GM23338 (cell line): Measurements from ENCODE around the gene TTC16. TPM values are rescaled to one million over a fixed set of nuclear protein-coding genes. Genes with fewer than 3 reads are reported as not detected.

ENCODE experiments used
- ATAC-seq: fragments of 200-7000 bp; cut with Tn5 transposase; 3 replicates; pipeline ENCODE4 v1.9.1; 2020
- DNase-seq: peaks from one replicate; pipeline ENCODE4 v3.0.0-alpha.2; 2015; ENCODE audit warnings: low spot score
- H2AFZ ChIP-seq: fragments of 200-600 bp; sonication (generic); 2 replicates; pipeline ENCODE4 v1.8.0; 2016; ENCODE audit warnings: antibody characterized with exemption, mild to moderate bottlenecking, moderate library complexity
- H3F3A ChIP-seq: fragments of 200-600 bp; sonication (generic); replicated peaks from 2 replicates; pipeline ENCODE4 v1.8.0; 2017; ENCODE audit warnings: antibody characterized with exemption, mixed run types, low read depth
- H3K27ac ChIP-seq: fragments of 200-600 bp; sonication (generic); 2 replicates; pipeline ENCODE4 v1.6.1; 2016; ENCODE audit warnings: low read depth
- H3K27me3 ChIP-seq: fragments of 200-600 bp; sonication (generic); 2 replicates; pipeline ENCODE4 v1.8.0; 2016; ENCODE audit warnings: mild to moderate bottlenecking, mixed run types, moderate library complexity; ENCODE audit not compliant: insufficient read depth
- H3K36me3 ChIP-seq: fragments of 200-600 bp; sonication (generic); 2 replicates; pipeline ENCODE4 v1.8.0; 2016; ENCODE audit warnings: mild to moderate bottlenecking; ENCODE audit not compliant: insufficient read depth
- H3K4me1 ChIP-seq: fragments of 200-600 bp; sonication (generic); 2 replicates; pipeline ENCODE4 v1.8.0; 2016; ENCODE audit warnings: mild to moderate bottlenecking, moderate library complexity; ENCODE audit not compliant: insufficient read depth
- H3K4me2 ChIP-seq: fragments of 200-600 bp; sonication (generic); 2 replicates; pipeline ENCODE4 v1.7.1; 2017; ENCODE audit warnings: mixed run types
- H3K4me3 ChIP-seq: fragments of 200-600 bp; sonication (generic); 2 replicates; pipeline ENCODE4 v1.6.1; 2016; ENCODE audit warnings: mixed run types
- H3K79me2 ChIP-seq: fragments of 200-600 bp; sonication (generic); replicated peaks from 2 replicates; pipeline ENCODE4 v1.8.0; 2017; ENCODE audit warnings: mild to moderate bottlenecking; ENCODE audit not compliant: insufficient read depth
- H3K9me2 ChIP-seq: fragments of 200-600 bp; sonication (generic); 2 replicates; pipeline ENCODE4 v1.8.0; 2017; ENCODE audit not compliant: insufficient read depth
- H4K20me1 ChIP-seq: fragments of 200-600 bp; sonication (generic); replicated peaks from 2 replicates; pipeline ENCODE4 v1.8.0; 2017; ENCODE audit warnings: mild to moderate bottlenecking; ENCODE audit not compliant: insufficient read depth
- H3K27ac Mint-ChIP-seq: 2 replicates; pipeline ENCODE4 v1.8.0; 2020; ENCODE audit warnings: inconsistent platforms, mild to moderate bottlenecking, moderate library complexity, mixed read lengths
- H3K27me3 Mint-ChIP-seq: 3 replicates; pipeline ENCODE4 v1.8.0; 2022; ENCODE audit warnings: low read depth, mild to moderate bottlenecking, moderate library complexity, mixed read lengths, inconsistent platforms; ENCODE audit not compliant: insufficient read depth, poor library complexity
- H3K36me3 Mint-ChIP-seq: 3 replicates; pipeline ENCODE4 v1.8.0; 2021; ENCODE audit warnings: low read depth, mild to moderate bottlenecking, inconsistent platforms, moderate library complexity, mixed read lengths
- H3K4me1 Mint-ChIP-seq: 3 replicates; pipeline ENCODE4 v1.8.0; 2020; ENCODE audit warnings: mild to moderate bottlenecking, inconsistent platforms, mixed read lengths
- H3K4me3 Mint-ChIP-seq: 3 replicates; pipeline ENCODE4 v1.8.0; 2021; ENCODE audit warnings: moderate library complexity, mild to moderate bottlenecking, inconsistent platforms, mixed read lengths
- H3K9me3 Mint-ChIP-seq: 3 replicates; pipeline ENCODE4 v1.8.0; 2020; ENCODE audit warnings: moderate library complexity, mild to moderate bottlenecking, inconsistent platforms, mixed read lengths
- CREB1 ChIP-seq: fragments of 250-450 bp; sonication (Bioruptor Pico); IDR thresholded peaks from 2 replicates; pipeline ENCODE4 v1.5.0; 2020; ENCODE audit warnings: low read depth, mild to moderate bottlenecking, moderate library complexity
- CTCF ChIP-seq, 2 experiments: fragments of 200-600 bp in 1 of 2; sonication (generic) in 1 of 2; conservative IDR thresholded peaks; 2 replicates each; pipeline versions ENCODE4 v1.5.1 to v1.6.1; 2016 to 2017; ENCODE audit warnings: antibody characterized with exemption in 2 of 2, low read depth in 2 of 2, mild to moderate bottlenecking in 2 of 2, moderate library complexity in 1 of 2
- ETS1 ChIP-seq: IDR thresholded peaks from 2 replicates; pipeline ENCODE4 v1.6.1; 2016; ENCODE audit warnings: antibody characterized with exemption
- EZH2 ChIP-seq: fragments of 200-600 bp; sonication (generic); IDR thresholded peaks from one replicate; pipeline ENCODE4 v1.8.0; 2017; ENCODE audit warnings: antibody characterized with exemption, mild to moderate bottlenecking, low read depth; ENCODE audit not compliant: unreplicated experiment
- JUNB ChIP-seq: IDR thresholded peaks from one replicate; pipeline ENCODE4 v1.6.1; 2016; ENCODE audit warnings: antibody characterized with exemption; ENCODE audit not compliant: unreplicated experiment
- NANOG ChIP-seq: IDR thresholded peaks from 2 replicates; pipeline ENCODE4 v1.6.1; 2016; ENCODE audit warnings: antibody characterized with exemption, borderline replicate concordance
- POLR2AphosphoS5 ChIP-seq: IDR thresholded peaks from 2 replicates; pipeline ENCODE4 v1.6.1; 2016; ENCODE audit warnings: antibody characterized with exemption, low read depth
- REST ChIP-seq: IDR thresholded peaks from one replicate; pipeline ENCODE4 v1.6.1; 2018; ENCODE audit warnings: antibody characterized with exemption; ENCODE audit not compliant: unreplicated experiment
- STAT1 ChIP-seq: IDR thresholded peaks from one replicate; pipeline ENCODE4 v1.6.1; 2016; ENCODE audit warnings: antibody characterized with exemption; ENCODE audit not compliant: unreplicated experiment
- ZNF331 ChIP-seq: fragments of 250-450 bp; sonication (Bioruptor Pico); IDR thresholded peaks from 2 replicates; pipeline ENCODE4 v1.5.0; 2020; ENCODE audit warnings: low read depth, mild to moderate bottlenecking, moderate library complexity
- ZNF462 ChIP-seq: fragments of 250-450 bp; sonication (Bioruptor Pico); IDR thresholded peaks from 2 replicates; pipeline ENCODE4 v1.5.0; 2020; ENCODE audit warnings: mild to moderate bottlenecking, moderate library complexity
- polyA plus RNA-seq: library from polyadenylated mRNA; unstranded; fragments of >200 nt; fragmentation: Nextera tagmentation; extraction: Ambion mirVana; gene quantifications from 2 replicates; pipeline ENCODE4 v1.2.1, GENCODE V29; 2016
- total RNA-seq: library from RNA; depleted of rRNA; stranded (reverse); fragments of >200 nt; shearing (Covaris generic); gene quantifications from 2 replicates; pipeline ENCODE4 v1.2.3, GENCODE V29; 2014

TTC16 gene
- total and polyA plus RNA-seq, 2 experiments from 2014 or later, result not detected

GRCh38 chr9:127772603-127773002 lies 56.7 kb downstream of the TTC16 start:
- Mint-ChIP-seq H3K36me3 (no peaks in the 10 kb centered on the region; the same call in 2 of the 3 replicates), H3K27ac (no peak overlapping the region)

More at GRCh38 chr9:127772603-127773002, 56.7 kb downstream of the TTC16 start:
- Mint-ChIP-seq H3K4me3 (no peak overlapping the region), H3K27me3 (peaks cover 13% of the 10 kb centered on the region), H3K4me1 (peaks cover 32% of the 10 kb centered on the region), H3K9me3 (peaks cover 1% of the 10 kb centered on the region; the same call in 1 of the 3 replicates)
- H3K36me3 ChIP-seq, result no peaks in the 10 kb centered on the region
- no peaks in the 10 kb centered on the region for H3K79me2 ChIP-seq
- H3K27me3 ChIP-seq, result no peaks in the 10 kb centered on the region
- H3K4me1 ChIP-seq, result peaks cover 14% of the 10 kb centered on the region
- no peak overlapping the region for H3K4me2 ChIP-seq
- DNase-seq (no peak), ATAC-seq (no peak)
- TF ChIP-seq ZNF331 (CRISPR knock-in tag) (no peak), CTCF (conservative IDR thresholded peaks at IDR 0.05; ENCODE audit: low read depth in 2 of 2) (no peak), STAT1 (no peak), ZNF462 (CRISPR knock-in tag) (no peak), CREB1 (no peak), ETS1 (no peak), REST (no peak), POLR2AphosphoS5 (no peak), EZH2 (no peak), NANOG (no peak), JUNB (no peak)
- no peaks in the 10 kb centered on the region for H4K20me1 ChIP-seq
- no peak overlapping the region for H3K4me3 ChIP-seq
- no peak overlapping the region for H3K27ac ChIP-seq
- no peaks in the 10 kb centered on the region for H3K9me2 ChIP-seq
- H3F3A ChIP-seq, result peaks cover 7% of the 10 kb centered on the region; the same call in 1 of the 2 replicates
- H2AFZ ChIP-seq, result no peak overlapping the region
